Calu3 (cell line): ENCODE results near the gene TAPBPL. TPM values are rescaled to one million over a fixed set of nuclear protein-coding genes. Genes with fewer than 3 reads are reported as not detected.

Source experiments
- BruUV-seq: library from RNA; stranded (reverse); fragments of 400-500 nt; replicated peaks from 2 replicates; lab custom pipeline; 2021; lab: Mats Ljungman, UMichigan
- CTCF ChIA-PET: fragments of 300-600 bp; sonication (Branson Sonifier 250); formaldehyde crosslinking; loops from one replicate; lab custom pipeline; 2022; ENCODE audit warnings: antibody characterized with exemption; lab: Charles Lee
- DNase-seq: peaks from one replicate; pipeline ENCODE4 v3.0.0; 2022
- H3K27ac Mint-ChIP-seq: one replicate; pipeline ENCODE4 v1.8.0; 2022; ENCODE audit warnings: mixed read lengths; ENCODE audit not compliant: unreplicated experiment
- H3K27me3 Mint-ChIP-seq: one replicate; pipeline ENCODE4 v1.8.0; 2022; ENCODE audit warnings: mixed read lengths; ENCODE audit not compliant: unreplicated experiment
- H3K36me3 Mint-ChIP-seq: one replicate; pipeline ENCODE4 v1.8.0; 2022; ENCODE audit warnings: mild to moderate bottlenecking, moderate library complexity, mixed read lengths; ENCODE audit not compliant: insufficient read depth, unreplicated experiment
- H3K4me1 Mint-ChIP-seq: one replicate; pipeline ENCODE4 v1.8.0; 2022; ENCODE audit warnings: mild to moderate bottlenecking, low read depth, mixed read lengths; ENCODE audit not compliant: unreplicated experiment
- H3K4me3 Mint-ChIP-seq: one replicate; pipeline ENCODE4 v1.8.0; 2022; ENCODE audit warnings: mild to moderate bottlenecking, low read depth, moderate library complexity, mixed read lengths; ENCODE audit not compliant: unreplicated experiment
- H3K9me3 Mint-ChIP-seq: one replicate; pipeline ENCODE4 v1.8.0; 2022; ENCODE audit warnings: low read depth, mixed read lengths; ENCODE audit not compliant: unreplicated experiment
- intact Hi-C: fragments of 100-400 bp; cut with micrococcal nuclease; formaldehyde crosslinking; loops from one replicate; pipeline ENCODE4 v1.10.0; 2022; ENCODE audit not compliant: unreplicated experiment
- total RNA-seq: library from RNA; stranded (reverse); gene quantifications from 2 replicates; pipeline ENCODE4 v1.2.3, GENCODE V29; 2022
- TF ChIP-seq, protein P1 (sequence below): fragments of 200-600 bp; IDR thresholded peaks from one replicate; pipeline ENCODE4 v1.8.0; 2022; ENCODE audit warnings: antibody characterized with exemption; ENCODE audit not compliant: unreplicated experiment

The TAPBPL gene
- total RNA-seq, 1 experiment from 2014 or later: 28.0 TPM

GRCh38 chr12:6458281-6459003 lies 6.6 kb downstream of the TAPBPL start:
- H3K27ac Mint-ChIP-seq: no peak overlapping the region
- H3K4me3 Mint-ChIP-seq: no peak overlapping the region
- TF ChIP-seq, protein P1, sequence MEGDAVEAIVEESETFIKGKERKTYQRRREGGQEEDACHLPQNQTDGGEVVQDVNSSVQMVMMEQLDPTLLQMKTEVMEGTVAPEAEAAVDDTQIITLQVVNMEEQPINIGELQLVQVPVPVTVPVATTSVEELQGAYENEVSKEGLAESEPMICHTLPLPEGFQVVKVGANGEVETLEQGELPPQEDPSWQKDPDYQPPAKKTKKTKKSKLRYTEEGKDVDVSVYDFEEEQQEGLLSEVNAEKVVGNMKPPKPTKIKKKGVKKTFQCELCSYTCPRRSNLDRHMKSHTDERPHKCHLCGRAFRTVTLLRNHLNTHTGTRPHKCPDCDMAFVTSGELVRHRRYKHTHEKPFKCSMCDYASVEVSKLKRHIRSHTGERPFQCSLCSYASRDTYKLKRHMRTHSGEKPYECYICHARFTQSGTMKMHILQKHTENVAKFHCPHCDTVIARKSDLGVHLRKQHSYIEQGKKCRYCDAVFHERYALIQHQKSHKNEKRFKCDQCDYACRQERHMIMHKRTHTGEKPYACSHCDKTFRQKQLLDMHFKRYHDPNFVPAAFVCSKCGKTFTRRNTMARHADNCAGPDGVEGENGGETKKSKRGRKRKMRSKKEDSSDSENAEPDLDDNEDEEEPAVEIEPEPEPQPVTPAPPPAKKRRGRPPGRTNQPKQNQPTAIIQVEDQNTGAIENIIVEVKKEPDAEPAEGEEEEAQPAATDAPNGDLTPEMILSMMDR: no peak
- H3K36me3 Mint-ChIP-seq: peaks cover 34% of the 10 kb centered on the region
- BruUV-seq: no TSS peak
- H3K4me1 Mint-ChIP-seq: peaks cover under 1% of the 10 kb centered on the region
- CTCF ChIA-PET: interaction anchor here (0.7 kb wide), 1 partner anchor 13 kb away, joined by 3 read pairs; no protein-coding TSS in a partner anchor
- no peak for DNase-seq
- intact Hi-C loops: no loop called here
- H3K9me3 Mint-ChIP-seq: no peaks in the 10 kb centered on the region
- no peaks in the 10 kb centered on the region for H3K27me3 Mint-ChIP-seq

GRCh38 chr12:6459004-6459337 lies 7.1 kb downstream of the TAPBPL start:
- H3K4me1 Mint-ChIP-seq: no peaks in the 10 kb centered on the region
- DNase-seq: no peak
- H3K27ac Mint-ChIP-seq: no peak overlapping the region
- intact Hi-C loops: no loop called here
- TF ChIP-seq, protein P1: no peak
- no peak overlapping the region for H3K4me3 Mint-ChIP-seq
- CTCF ChIA-PET: no interaction called here
- H3K27me3 Mint-ChIP-seq: no peaks in the 10 kb centered on the region
- no TSS peak for BruUV-seq
- no peaks in the 10 kb centered on the region for H3K9me3 Mint-ChIP-seq
- H3K36me3 Mint-ChIP-seq: peaks cover 34% of the 10 kb centered on the region

DNA sequence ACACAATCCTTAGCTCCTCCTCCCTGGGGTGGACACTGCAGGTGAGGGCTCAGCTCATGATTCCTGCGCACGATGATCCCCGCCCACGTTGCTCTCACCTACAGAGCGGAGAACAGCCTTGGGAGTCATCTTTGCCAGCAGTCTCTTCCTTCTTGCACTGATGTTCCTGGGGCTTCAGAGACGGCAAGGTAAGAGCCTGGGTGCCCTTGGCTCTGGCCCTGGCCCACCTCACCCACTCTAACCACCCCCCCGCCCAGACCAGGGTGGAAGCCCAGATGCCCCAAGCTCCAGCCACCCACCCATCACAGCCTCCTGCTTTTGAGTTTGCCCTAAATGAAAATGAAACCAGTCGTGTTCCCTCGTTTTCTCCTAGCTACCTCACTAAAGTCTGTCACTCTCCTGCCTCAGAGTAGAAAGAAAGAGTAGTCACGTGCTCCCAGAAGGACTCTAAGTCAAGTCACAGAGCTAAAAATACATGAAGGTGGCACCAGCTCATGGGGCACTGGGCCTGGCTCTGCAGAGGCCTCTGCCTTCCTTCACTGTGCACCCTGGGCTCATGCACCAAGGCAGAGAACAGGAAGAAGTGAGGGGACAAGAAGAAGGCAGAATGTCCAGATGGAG lies 9.0 kb downstream of the TAPBPL start:
- Mint-ChIP-seq H3K27me3 (no peaks in the 10 kb centered on the region), H3K4me3 (no peak overlapping the region), H3K9me3 (no peaks in the 10 kb centered on the region), H3K27ac (no peak overlapping the region), H3K36me3 (peaks cover 46% of the 10 kb centered on the region), H3K4me1 (no peaks in the 10 kb centered on the region)
- BruUV-seq: no TSS peak
- intact Hi-C loops: no loop called here
- TF ChIP-seq, protein P1: no peak
- DNase-seq: no peak
- CTCF ChIA-PET: no interaction called here

GRCh38 chr12:6461401-6462233 lies 9.8 kb downstream of the TAPBPL start:
- intact Hi-C loops: no loop called here

More at GRCh38 chr12:6461401-6462233, 9.8 kb downstream of the TAPBPL start:
- Mint-ChIP-seq H3K36me3 (peaks cover 50% of the 10 kb centered on the region), H3K4me3 (no peak overlapping the region), H3K9me3 (no peaks in the 10 kb centered on the region), H3K27ac (no peak overlapping the region), H3K27me3 (no peaks in the 10 kb centered on the region), H3K4me1 (no peaks in the 10 kb centered on the region)
- TF ChIP-seq, protein P1: no peak
- CTCF ChIA-PET: no interaction called here
- BruUV-seq: no TSS peak
- DNase-seq: no peak
